Esophagus squamous epithelium (tissue), 4 donors: Measurements from ENCODE around the gene DHRS7C.
"Not testable (repeated sequence)": the region's sequence is repeated elsewhere in the genome, so short reads cannot be mapped to it uniquely, and the experiment has no call there.

ENCODE experiments used
- CTCF ChIP-seq, 6 experiments: fragments of 450-650 bp in 4 of 6; fragments of 200-600 bp in 2 of 6; sonication (generic) in 2 of 6; IDR thresholded peaks; one replicate each; pipeline ENCODE4 v1.5.1; 2016 to 2019; ENCODE audit warnings: antibody characterized with exemption in 6 of 6, mild to moderate bottlenecking in 4 of 6, moderate library complexity in 4 of 6
- POLR2A ChIP-seq, 4 donors: fragments of 450-650 bp; IDR thresholded peaks; one replicate each; pipeline ENCODE4 v1.6.1; 2017; ENCODE audit warnings: antibody characterized with exemption in 4 of 4, mild to moderate bottlenecking in 4 of 4, moderate library complexity in 3 of 4

- not testable (repeated sequence) for TF ChIP-seq CTCF, POLR2A (IDR thresholded peaks at IDR 0.05)
Measured at GRCh38 chr17:9783465-9783864, 7.9 kb downstream of the DHRS7C start.
